ENCODE results near the gene ANKRD63. TPM values are rescaled to one million over a fixed set of nuclear protein-coding genes. Genes with fewer than 3 reads are reported as not detected.

ANKRD63 gene
- total and polyA plus RNA-seq, 2 donors (not counting 1 experiment from before 2014, with no cell fraction given) = 0.25 TPM; not detected in 1

DNA sequence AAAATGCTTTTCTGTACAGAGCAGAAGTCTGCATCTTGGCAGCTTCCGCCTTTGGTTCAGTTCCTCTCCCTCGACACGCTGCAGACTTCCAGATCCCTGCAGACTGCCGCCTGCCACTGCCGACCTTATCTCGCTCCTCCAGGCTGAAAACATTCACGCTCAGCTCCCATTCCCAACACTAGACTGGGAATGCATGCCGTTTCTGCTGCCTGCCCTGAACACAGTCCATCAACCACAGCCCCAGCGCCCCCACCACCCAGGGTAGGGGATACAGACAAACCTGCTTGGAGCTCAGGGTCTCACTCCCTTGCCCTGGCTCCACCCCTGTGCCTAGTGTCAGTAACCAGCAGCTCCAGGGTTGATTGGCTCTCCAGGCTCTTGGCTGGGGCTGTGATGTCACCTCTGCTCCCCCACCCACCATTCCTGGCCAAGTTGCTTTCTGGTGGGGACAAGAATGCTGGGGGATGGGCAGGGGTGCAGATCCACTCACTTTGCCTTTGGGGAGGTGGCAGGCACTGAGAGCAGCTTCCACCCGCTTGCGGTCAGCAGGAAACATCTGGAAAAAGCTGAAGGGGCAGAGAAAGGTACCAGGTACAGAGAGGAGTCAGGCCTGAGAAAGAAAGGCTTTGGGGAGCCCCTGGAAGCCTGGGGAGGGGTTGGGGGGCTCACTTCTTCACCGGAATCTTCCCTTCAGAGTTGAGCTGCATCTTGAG lies 18.8 kb upstream of the ANKRD63 start:
- peaks cover 15% of the 10 kb centered on the region for H3K4me1 Mint-ChIP-seq
- Histone ChIP-seq H3K9ac (ENCODE audit: low read length) (no peak overlapping the region), H3K27me3 (replicated peaks in 1 of 4; ENCODE audit: control extremely low read depth in 1 of 4, control insufficient read depth in 3 of 4, insufficient read depth in 4 of 4, low read length in 3 of 4) (no peaks in the 10 kb centered on the region), H3K27ac (ENCODE audit: low read length in 2 of 2) (no peak overlapping the region), H3K4me3 (ENCODE audit: control extremely low read depth in 1 of 5, extremely low read depth in 1 of 5, insufficient read depth in 1 of 5, low read depth in 2 of 5, low read length in 4 of 5) (no peak overlapping the region), H3K4me1 (ENCODE audit: control insufficient read depth in 2 of 2, insufficient read depth in 2 of 2, low read length in 2 of 2) (peaks cover 7% of the 10 kb centered on the region in 2 donors), H4K20me1 (ENCODE audit: control insufficient read depth, insufficient read depth, low read length, poor library complexity, severe bottlenecking) (no peaks in the 10 kb centered on the region), H3K4me2 (replicated peaks; ENCODE audit: low read depth, low read length, poor library complexity, severe bottlenecking) (no peak overlapping the region), H3K9me3 (ENCODE audit: control extremely low read depth in 1 of 3, control insufficient read depth in 2 of 3, insufficient read depth in 1 of 3, low read length in 2 of 3) (peaks cover 0 to 12% (median 0%) of the 10 kb centered on the region in 3 donors), H3K79me2 (ENCODE audit: control insufficient read depth, insufficient read depth, low read length) (peaks cover 3% of the 10 kb centered on the region), H2AFZ (ENCODE audit: insufficient read depth, low read depth, low read length, poor library complexity, severe bottlenecking) (no peak overlapping the region), H3K36me3 (replicated peaks in 1 of 2; ENCODE audit: control extremely low read depth in 1 of 2, control insufficient read depth in 1 of 2, extremely low read depth in 1 of 2, insufficient read depth in 2 of 2, low read length in 1 of 2) (peaks cover 0 to 65% of the 10 kb centered on the region in 2 experiments)
- intact Hi-C loops (cut with micrococcal nuclease) = no loop called here
- 73% methylated on average over 11 of the region's 12 CpGs for WGBS (ENCODE audit: insufficient coverage)
- ChIA-PET CTCF (interaction anchor here (0.8 to 14.9 kb wide), 6 partner anchors 9 to 39 kb away, joined by 3 to 204 read pairs (median 6); partner anchors contain the start of gene CCDC9B), POLR2A (interaction anchor here (0.5 kb wide), 1 partner anchor 228 kb away, joined by 4 read pairs; no protein-coding TSS in a partner anchor)
- no peak overlapping the region for H3K27ac Mint-ChIP-seq
- DNase-seq (no peak), ATAC-seq (ENCODE audit: low read depth) (no peak)
- H3K4me3 Mint-ChIP-seq = no peak overlapping the region
- no peaks in the 10 kb centered on the region for H3K27me3 Mint-ChIP-seq
- TF ChIP-seq, protein P1, sequence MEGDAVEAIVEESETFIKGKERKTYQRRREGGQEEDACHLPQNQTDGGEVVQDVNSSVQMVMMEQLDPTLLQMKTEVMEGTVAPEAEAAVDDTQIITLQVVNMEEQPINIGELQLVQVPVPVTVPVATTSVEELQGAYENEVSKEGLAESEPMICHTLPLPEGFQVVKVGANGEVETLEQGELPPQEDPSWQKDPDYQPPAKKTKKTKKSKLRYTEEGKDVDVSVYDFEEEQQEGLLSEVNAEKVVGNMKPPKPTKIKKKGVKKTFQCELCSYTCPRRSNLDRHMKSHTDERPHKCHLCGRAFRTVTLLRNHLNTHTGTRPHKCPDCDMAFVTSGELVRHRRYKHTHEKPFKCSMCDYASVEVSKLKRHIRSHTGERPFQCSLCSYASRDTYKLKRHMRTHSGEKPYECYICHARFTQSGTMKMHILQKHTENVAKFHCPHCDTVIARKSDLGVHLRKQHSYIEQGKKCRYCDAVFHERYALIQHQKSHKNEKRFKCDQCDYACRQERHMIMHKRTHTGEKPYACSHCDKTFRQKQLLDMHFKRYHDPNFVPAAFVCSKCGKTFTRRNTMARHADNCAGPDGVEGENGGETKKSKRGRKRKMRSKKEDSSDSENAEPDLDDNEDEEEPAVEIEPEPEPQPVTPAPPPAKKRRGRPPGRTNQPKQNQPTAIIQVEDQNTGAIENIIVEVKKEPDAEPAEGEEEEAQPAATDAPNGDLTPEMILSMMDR (IDR thresholded peaks at IDR 0.05) = no peak
- no peak for TF ChIP-seq EZH2 (IDR thresholded peaks at IDR 0.05; ENCODE audit: borderline replicate concordance, insufficient read depth, low read depth, low read length, poor library complexity, severe bottlenecking)
- H3K9me3 Mint-ChIP-seq (ENCODE audit: insufficient read depth) = peaks cover 6% of the 10 kb centered on the region

DNA sequence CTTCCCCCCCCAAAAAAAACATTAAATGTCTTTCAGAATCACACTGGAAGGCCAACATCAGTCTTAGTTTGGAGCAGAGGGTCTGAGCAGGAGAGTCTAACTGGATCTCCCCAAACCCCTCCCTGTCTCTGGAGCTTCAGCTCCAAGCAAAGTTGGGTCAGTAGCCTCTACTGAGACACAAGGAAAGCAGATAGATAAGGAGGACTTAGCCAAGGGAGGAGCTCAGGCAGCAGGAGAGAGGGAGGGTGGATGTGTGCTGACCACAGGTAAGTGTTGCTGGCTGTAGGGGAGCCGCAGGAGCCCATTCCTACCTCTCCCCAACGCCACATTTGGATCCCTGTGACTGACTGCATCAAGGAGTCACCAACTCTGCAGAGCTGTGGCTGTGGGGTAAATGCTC lies 17.9 kb upstream of the ANKRD63 start:
- Histone ChIP-seq H3K79me2 (ENCODE audit: control insufficient read depth, insufficient read depth, low read length) (no peaks in the 10 kb centered on the region), H3K27me3 (replicated peaks in 1 of 4; ENCODE audit: control extremely low read depth in 1 of 4, control insufficient read depth in 3 of 4, insufficient read depth in 4 of 4, low read length in 3 of 4) (no peaks in the 10 kb centered on the region), H3K4me2 (replicated peaks; ENCODE audit: low read depth, low read length, poor library complexity, severe bottlenecking) (no peak overlapping the region), H4K20me1 (ENCODE audit: control insufficient read depth, insufficient read depth, low read length, poor library complexity, severe bottlenecking) (no peaks in the 10 kb centered on the region), H3K9me3 (ENCODE audit: control extremely low read depth in 1 of 3, control insufficient read depth in 2 of 3, insufficient read depth in 1 of 3, low read length in 2 of 3) (peaks cover 0 to 12% (median 0%) of the 10 kb centered on the region in 3 donors), H3K27ac (ENCODE audit: low read length in 2 of 2) (no peak overlapping the region), H3K4me1 (ENCODE audit: control insufficient read depth in 2 of 2, insufficient read depth in 2 of 2, low read length in 2 of 2) (no peaks in the 10 kb centered on the region), H2AFZ (ENCODE audit: insufficient read depth, low read depth, low read length, poor library complexity, severe bottlenecking) (no peak overlapping the region), H3K36me3 (replicated peaks in 1 of 2; ENCODE audit: control extremely low read depth in 1 of 2, control insufficient read depth in 1 of 2, extremely low read depth in 1 of 2, insufficient read depth in 2 of 2, low read length in 1 of 2) (peaks cover 0 to 69% of the 10 kb centered on the region in 2 experiments), H3K9ac (ENCODE audit: low read length) (no peak overlapping the region), H3K4me3 (ENCODE audit: control extremely low read depth in 1 of 5, extremely low read depth in 1 of 5, insufficient read depth in 1 of 5, low read depth in 2 of 5, low read length in 4 of 5) (no peak overlapping the region)
- ATAC-seq (ENCODE audit: low read depth) (no peak), DNase-seq (no peak)
- ChIA-PET CTCF (interaction anchor here (0.8 to 14.9 kb wide), 6 partner anchors 9 to 39 kb away, joined by 3 to 204 read pairs (median 6); partner anchors contain the start of gene CCDC9B), POLR2A (no interaction called here)
- intact Hi-C loops (cut with micrococcal nuclease) = no loop called here
- Mint-ChIP-seq H3K27me3 (no peaks in the 10 kb centered on the region), H3K9me3 (ENCODE audit: insufficient read depth) (peaks cover 6% of the 10 kb centered on the region), H3K27ac (no peak overlapping the region), H3K4me3 (no peak overlapping the region), H3K4me1 (peaks cover 8% of the 10 kb centered on the region)
- WGBS (ENCODE audit: insufficient coverage) = no CpG with 5 or more reads among the region's 2 CpGs
- TF ChIP-seq, protein P1 (IDR thresholded peaks at IDR 0.05) = no peak
- TF ChIP-seq EZH2 (IDR thresholded peaks at IDR 0.05; ENCODE audit: borderline replicate concordance, insufficient read depth, low read depth, low read length, poor library complexity, severe bottlenecking) = no peak

Data from B cell (primary cell).